H54 (cell line): ENCODE measurements around the gene GC.
"Not testable (repeated sequence)": the region's sequence is repeated elsewhere in the genome, so short reads cannot be mapped to it uniquely, and the experiment has no call there.

Experiments
- DNase-seq: peaks from one replicate; pipeline ENCODE4 v3.0.0; 2011; ENCODE audit warnings: low spot score, mixed read lengths; ENCODE audit not compliant: insufficient read length
- FAIRE-seq: peaks from 3 replicates; lab custom pipeline; 2011; peaks lifted over from hg19 to GRCh38; lab: Jason Lieb, UNC
- POLR2A ChIP-seq: IDR thresholded peaks from 2 replicates; pipeline ENCODE4 v1.6.1; 2011; ENCODE audit warnings: low read depth, mild to moderate bottlenecking, low read length

Gene GC

DNA sequence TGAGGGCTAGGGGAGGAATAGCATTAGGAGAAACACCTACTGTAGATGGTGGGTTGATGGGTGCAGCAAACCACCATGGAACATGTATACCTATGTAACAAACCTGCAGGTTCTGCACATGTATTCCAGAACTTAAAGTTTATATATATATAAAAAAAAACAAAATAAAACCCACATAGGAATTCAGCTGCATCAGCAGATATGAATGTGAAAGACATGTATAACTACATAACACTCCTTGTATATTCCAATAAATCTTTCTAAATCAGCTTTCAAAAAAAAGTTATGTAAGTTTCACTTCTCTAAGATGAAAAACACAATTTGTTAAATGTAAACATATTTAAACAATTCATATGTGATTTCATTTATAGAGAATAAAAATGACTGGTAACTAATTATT is 6.0 kb downstream of the GC start:
- no peak for DNase-seq
- FAIRE-seq, result no peak

DNA sequence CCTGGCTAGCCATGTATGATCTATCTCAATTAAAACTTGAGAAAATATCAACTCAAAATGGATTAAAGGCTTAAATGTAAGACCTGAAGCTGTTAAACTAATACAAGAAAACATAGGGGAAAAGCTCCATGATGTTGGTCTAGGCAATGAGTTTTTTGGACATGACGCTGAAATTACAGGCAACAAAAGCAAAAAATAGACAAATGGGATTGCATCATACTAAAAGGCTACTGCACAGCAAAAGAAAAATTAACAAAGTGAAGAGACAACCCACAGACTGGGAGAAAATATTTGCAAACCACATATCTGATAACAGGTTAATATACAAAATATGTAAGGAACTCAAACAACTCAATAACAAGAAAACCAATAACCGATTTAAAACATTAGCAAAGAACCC is 8.4 kb downstream of the GC start:
- TF ChIP-seq POLR2A, result no peak
- DNase-seq (no peak), FAIRE-seq (no peak)

More for the DNA sequence above, 6.0 kb downstream of the GC start:
- TF ChIP-seq POLR2A, result no peak

DNA sequence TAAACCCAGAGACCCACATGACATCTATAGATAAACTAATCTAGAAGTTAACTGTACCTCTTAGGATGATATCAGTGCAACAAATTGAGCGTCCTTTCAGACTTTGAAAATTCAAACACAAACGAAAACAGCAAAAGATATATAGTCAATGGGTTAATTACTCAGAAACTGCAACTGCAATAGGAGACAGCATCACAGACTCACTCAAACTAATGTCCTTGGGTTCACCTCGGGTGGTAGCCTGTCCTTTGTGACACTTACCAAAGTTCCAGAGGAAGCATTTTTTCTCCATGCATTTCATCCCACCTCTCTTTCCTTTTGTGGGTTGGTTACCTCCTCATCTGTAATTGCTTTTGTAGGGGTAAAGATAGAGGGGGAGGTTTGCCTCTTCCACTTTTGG is 9.7 kb downstream of the GC start:
- DNase-seq (no peak), FAIRE-seq (no peak)
- TF ChIP-seq POLR2A, result no peak

DNA sequence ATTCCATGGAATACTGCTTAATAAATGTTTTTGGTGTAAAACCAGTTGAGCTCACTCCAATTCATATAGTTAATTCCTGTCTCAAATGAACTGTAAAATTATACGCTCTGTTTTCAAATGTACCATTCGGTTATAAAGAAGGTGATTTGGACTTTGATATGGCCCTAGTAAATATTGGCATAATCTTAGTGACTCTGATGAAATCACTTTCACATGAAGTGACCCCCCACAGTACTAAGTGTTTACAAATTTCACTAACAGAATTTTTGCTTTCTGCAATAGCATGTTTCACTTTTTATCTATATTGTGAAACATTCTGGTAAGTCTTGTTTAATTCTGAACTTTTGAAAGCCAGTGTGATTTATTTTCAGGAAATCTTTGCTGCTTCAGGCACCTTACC is 10.9 kb downstream of the GC start:
- no peak for FAIRE-seq
- no peak for DNase-seq
- TF ChIP-seq POLR2A, result no peak

DNA sequence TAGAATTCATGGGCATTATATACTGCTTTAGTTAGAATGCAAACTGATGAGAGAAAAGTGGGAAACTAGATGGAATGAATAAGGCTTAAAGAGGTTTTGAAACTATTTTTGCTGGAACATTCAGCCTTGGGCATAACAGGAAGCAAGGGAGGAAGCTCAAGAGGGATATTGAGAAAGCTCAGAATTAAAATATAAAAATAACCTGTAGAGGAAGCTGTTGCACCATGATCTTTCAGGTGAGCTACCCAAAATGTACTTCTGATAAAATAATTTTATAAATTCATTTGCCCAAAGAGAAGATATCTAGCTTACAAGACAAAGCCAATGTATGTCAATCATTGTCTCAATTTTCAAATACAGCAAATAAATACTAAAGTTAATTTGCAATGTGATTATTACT is 11.3 kb downstream of the GC start:
- no peak for FAIRE-seq
- no peak for DNase-seq

DNA sequence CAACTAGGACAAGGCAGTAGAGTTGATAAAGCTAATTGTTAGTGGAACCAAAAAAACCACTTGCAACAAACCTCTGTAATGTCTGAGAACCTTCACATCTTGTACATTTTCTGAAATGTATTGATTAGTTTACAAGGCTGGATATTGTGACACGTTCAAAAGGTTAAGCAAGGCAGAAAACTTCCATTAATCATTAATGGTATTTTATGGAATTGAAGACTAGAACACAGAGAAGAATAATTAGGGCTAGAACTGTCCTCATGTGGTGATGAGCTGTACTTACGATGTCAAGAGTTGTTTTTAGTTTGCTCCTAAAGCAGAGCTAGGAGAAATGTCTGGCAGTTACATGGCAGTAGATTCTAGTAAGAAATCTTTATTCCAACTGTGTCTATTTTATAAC is 12.3 kb downstream of the GC start:
- no peak for TF ChIP-seq POLR2A
- DNase-seq, result no peak
- no peak for FAIRE-seq

More for the DNA sequence above, 11.3 kb downstream of the GC start:
- TF ChIP-seq POLR2A, result no peak

DNA sequence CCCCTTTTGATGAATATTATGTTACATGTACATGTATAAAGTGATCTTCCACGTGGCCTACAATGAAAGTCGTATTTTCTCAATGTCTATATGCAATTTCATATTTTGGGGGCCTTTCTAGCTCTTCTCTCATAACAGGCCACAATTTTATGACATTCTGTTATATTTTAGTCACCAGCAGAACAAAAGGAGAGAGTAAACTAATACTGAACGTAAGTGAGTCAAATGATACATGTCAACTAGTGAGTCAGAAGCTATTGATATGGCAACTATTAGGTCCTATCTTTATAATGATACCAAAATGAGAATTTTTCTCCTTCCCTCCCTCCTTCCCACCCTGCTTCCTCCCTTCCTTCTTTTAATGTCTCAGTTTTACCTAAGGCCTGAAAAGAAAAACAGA is 14.4 kb downstream of the GC start:
- FAIRE-seq, result no peak

DNA sequence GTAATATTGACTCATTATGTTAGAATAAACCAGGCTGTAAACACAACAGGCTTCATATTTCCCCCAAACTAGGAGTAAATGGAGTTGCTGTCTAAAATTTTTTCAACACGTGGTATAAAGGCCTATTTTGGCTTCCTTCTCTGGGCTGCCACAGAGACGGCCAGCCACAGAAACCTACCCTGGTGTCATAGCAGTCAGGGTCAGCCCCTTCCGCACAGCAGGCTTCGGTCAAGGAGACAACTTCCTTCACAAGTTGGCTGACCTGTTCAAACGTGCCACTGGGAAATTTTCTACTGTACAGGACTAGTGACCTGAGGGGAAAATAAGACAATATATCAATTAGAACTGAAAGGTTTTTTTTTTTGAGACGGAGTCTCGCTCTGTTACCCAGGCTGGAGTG is 15.8 kb downstream of the GC start:
- FAIRE-seq (no peak), DNase-seq (no peak)
- TF ChIP-seq POLR2A, result no peak

More for the DNA sequence above, 14.4 kb downstream of the GC start:
- no peak for TF ChIP-seq POLR2A
- no peak for DNase-seq

DNA sequence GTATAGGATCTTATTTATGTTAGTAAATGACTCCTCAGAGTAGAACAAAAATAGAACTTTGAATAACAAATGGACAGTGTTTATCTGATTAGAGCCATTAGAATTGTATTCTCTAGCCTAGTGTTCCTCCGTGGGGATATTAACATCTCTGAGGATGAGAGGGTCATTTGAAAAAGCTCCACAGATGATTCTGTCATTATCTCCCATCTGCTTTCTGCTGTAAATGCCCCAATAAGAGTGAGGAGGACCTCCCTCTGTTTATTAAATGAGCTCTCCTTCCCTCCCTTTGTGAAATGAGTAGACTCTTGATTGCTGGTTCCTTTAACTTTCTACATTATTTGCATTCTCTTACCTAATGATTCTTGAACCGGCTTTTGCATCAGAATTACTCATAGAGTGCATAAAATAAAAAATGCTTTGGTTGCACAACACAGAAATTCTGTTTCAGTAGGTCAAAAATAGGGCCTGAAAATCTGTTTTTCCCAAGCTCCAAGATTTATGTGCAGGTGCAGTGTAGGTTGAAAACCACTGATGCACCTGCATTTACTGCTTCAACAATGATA is 18.0 kb downstream of the GC start:
- FAIRE-seq (no peak), DNase-seq (no peak)
- TF ChIP-seq POLR2A, result no peak

DNA sequence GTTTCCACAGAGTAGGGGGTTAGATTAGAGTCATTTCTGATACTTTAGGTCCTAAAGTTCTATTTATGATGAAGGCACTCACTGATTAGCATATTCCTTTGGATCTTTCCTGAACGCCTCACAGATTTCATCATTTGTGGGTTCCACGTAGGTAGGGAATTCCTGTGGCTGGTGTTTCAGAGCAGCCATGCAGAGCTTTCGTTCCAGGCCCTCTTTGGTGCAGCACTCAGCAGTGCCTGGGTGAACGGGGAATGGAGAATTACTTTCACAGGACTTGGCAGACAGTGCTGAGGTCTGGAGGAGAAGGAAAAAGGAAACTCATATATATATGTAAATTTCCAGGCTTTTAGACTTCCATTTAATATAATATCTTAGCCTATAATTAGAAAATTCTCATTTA is 18.5 kb downstream of the GC start:
- DNase-seq (no peak), FAIRE-seq (no peak)
- TF ChIP-seq POLR2A, result no peak

DNA sequence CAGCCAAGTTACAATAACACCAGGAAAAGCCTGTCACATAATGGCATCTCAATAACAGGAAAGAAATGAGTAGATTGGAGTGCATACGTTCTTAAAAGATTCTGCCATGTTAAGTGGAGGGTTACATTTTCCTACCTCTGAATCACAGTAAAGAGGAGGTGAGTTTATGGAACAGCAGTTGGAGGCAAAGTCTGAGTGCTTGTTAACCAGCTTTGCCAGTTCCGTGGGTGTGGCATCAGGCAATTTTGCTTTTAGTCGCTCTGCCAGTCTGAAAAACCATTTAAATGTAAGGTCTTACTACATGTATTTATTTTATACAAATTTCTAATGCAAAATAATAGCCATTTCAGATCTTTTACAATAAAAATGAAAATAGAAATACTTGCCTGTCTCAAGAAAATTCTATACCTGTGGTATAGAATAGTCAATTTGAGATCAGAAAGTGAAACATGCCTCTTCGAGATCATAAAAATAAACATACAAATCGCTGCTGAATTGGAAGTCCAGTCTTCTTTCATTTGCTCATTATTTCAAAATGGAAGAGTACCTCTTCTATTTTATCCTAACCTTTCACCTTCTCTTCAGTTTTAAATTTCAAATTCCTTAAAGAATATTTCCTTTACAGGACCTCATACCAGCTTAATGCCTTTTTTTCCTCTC is 31.4 kb downstream of the GC start:
- no peak for FAIRE-seq
- no peak for DNase-seq
- no peak for TF ChIP-seq POLR2A

DNA sequence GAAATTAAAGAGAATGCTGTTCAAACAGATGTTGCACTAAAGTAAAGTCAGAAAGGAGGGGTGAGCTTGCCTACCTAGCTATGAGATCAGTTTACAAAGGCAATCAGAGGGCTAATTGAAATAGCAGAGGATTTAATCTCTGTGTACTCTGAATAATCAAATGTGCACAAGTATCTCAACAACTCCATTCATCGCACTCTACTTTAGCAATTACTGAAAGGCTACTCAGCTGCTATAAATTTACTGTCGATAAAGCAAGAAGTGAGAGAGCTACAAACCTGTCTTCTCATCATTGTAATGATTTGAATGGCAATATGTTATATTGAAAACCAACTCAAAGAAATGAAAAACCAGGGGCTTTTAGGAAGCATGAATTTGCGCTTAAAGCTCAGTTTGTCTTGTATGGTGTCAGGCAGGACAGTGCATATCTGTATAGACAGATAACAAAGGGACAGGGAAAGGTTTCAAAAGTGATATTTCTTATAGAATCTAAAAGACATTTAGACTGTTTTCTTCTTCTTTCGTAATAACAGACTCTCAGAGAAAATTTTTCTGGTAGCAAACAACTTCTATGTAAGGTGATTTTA is 34.8 kb downstream of the GC start:
- DNase-seq (no peak), FAIRE-seq (no peak)
- no peak for TF ChIP-seq POLR2A

DNA sequence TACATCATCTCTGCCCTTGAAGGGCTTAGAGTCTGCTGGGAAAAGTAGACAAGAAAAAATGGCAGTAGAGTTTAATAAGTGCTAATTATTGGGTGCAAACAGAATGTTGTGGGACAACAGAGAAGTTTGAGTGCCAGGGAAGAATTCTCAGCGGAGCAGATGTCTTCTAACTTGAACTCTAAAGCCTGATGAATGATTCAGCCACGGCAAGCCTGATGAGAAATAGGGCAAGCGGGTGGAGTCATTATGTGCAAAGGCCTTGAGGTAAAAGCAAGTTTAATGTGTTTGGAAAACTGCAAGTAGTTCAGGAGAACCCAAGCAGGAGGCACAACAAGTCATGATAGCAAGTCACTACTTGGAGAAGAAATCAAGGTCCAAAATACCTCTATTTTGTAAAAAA is 37.5 kb downstream of the GC start:
- no peak for TF ChIP-seq POLR2A
- DNase-seq (no peak), FAIRE-seq (no peak)

DNA sequence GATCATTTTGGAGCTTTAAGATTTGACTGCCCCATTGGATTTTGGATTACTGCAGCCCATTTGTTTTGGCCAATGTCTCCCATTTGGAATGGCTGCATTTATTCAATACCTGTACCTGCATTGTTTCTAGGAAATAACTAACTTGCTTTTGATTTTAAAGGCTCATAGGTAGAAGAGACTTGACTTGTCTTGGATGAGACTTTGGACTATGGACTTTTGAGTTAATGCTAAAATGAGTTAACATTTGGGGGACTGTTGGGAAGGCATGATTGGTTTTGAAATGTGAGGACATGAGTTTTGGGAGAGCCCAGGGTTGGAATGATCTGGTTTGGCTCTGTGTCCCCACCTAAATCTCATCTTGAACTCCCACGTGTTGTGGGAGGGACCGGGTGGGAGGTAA is 45.1 kb downstream of the GC start:
- not testable (repeated sequence) for FAIRE-seq, DNase-seq

DNA sequence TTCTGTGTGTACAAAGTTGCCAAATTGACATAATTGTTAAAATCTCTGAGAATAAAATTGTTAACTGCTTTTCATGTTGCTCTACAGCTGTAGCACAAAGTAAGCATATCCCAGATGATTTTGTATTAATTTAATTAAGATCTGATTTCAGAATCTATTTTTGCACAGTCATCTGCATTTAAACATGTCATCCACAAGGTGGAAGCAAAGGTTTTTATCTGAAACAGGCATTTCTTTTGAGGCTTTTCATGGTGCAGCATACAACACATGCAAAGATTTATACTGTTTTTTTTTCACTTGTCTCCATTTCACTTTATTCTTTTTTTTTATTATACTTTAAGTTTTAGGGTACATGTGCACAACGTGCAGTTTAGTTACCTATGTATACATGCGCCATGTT is 51.2 kb downstream of the GC start:
- no peak for FAIRE-seq
- no peak for TF ChIP-seq POLR2A
- no peak for DNase-seq
